GF-D8 (cell line): ENCODE data around the gene SRP19.
"Not testable (repeated sequence)": the region's sequence is repeated elsewhere in the genome, so short reads cannot be mapped to it uniquely, and the experiment has no call there.

Experiments used
- DNase-seq: peaks from one replicate; lab custom pipeline; 2025; lab: John Stamatoyannopoulos, UW

The SRP19 gene

DNA sequence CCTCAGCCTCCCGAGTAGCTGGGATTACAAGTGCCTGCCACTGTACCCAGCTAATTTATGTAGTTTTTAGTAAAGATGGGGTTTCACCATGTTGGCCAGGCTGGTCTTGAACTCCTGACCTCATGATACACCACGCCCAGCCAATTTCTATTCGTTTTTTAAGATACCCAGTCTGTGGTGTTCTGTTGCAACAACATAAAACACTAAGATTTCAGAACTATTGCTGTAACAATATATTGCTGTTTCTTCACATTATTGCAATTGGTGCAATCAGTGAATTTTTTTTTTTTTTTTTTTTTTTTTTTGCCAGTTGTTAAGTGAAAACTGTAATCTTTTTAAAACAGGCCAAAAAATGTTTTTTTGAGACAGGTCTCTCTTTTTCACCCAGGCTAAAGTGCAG is 9.9 kb downstream of the SRP19 start:
- no peak for DNase-seq

DNA sequence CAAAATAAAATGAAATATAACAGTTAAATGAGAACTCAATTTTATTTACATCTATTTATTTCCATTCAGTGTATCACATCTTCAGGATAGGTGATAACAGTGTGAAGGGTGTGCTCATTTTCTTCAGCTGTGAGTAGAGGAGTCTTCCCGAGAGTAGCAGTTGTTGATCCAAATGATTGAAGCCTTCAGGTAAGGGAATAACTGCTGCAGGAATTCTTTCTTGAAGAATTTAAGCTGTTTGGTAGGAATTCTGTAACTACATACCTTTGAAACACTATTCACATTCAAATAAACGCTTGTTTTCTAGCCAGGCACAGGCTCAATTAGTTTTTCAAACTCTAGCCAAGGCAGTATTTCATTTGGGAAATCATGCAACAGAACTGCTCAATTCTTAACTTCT is 15.3 kb downstream of the SRP19 start:
- no peak for DNase-seq

DNA sequence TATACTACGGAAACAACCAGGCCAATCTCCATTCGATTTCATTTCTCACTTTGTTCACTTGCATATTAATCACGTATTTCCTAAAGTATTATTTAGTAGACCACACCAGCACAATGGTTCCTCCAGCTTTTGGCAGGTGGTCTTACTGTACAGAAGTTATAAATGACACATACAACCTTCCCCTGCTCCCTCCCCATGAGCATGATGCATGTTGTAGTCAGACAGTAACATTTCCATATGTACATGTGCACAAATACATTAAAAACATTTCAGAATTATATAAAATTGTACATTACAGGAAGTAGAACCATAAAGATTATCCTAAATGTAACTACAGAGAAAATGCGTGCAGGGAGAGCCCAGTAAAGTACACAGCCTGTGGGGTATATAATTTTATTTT is 17.0 kb downstream of the SRP19 start:
- DNase-seq = no peak

DNA sequence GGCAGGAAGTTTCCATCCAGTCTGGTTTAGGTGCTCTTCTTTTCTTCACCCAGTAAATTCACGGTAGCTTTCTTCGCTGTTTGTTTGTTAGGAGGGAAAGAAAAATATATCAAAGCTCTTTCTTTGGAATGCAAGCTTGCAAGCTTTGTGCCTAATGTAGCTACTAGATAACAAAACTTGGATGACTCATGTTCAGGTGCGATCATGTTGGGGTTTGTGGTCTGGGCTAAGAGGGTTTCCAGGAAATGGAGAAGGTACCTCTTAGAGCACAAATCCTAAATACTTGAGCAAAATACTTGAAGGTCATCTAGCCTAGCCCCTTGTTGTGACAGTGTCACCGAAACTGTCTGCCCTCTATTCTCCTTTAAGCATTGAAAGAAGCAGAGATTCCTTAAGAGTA is 17.7 kb downstream of the SRP19 start:
- DNase-seq = no peak

DNA sequence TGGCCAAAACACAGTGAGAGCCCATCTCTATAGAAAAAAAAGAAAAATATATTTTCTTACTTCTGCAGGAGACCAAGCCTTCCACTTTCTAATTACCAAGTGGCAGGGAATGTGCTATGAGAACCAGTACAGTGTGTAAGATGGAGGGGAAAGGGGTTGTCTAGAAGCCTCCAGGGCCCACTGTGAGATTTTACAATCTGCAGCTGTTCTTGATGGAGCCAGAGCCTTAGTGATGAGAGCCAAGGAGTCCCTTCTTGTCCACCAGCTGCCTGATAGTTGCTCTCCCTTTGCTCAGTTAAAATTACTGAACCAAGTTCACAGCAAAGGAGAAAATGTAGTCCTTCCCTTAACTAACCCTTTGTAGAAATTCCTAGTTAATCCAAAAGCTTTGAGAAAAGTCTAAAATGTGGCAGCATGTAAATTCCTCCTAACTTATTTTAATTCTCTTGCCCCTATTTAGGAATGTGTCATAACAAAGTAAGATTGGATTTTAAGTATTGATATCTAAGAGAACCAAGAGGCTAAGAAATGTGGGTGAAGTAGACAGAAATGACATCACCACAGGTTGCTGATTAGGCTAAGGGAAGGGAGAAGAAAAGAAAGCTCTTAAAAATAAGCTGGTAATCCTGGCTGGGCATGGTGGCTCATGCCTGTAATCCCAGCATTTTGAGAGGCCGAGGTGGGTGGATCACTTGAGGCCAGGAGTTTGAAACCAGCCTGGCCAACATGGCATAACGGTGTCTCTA is 19.3 kb downstream of the SRP19 start:
- DNase-seq = no peak

DNA sequence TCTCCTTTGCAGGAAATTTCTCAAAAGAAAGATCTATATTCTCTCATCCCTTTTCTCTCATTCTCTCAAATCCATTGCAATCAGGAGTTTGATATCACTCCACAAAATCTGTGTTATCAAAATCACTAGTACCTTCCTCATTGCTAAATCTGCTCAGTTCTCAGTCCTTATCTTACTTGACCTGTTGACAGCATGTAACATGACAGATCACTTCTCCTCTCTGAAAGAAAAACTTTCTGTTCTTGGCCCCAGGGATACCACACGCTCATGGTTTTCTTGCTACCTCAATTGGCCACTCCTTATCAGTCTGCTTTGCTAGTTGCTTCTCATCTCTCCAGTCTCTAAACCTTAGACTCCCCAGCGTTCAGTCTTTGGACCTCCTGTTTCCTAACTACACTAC is 22.1 kb downstream of the SRP19 start:
- DNase-seq = no peak

DNA sequence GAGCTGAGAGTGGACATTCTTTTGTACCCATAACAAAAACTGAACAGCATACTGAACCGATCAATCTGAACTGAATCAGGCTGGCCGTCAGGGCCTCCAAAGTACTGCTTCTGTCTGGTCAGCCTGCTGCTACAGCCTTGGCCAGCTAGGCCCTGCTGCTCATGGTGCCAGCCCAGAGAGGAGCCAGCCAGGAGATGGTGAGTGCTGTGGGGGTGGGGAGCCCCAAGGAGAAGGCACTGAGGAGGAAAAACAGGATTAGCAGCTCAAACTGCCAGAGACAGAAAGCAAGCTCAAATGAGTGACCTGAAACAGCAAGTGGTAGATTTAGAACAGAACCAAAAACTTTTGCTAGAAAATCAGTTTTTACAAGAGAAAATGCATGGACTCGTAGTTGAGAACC is 23.9 kb downstream of the SRP19 start:
- no peak for DNase-seq

DNA sequence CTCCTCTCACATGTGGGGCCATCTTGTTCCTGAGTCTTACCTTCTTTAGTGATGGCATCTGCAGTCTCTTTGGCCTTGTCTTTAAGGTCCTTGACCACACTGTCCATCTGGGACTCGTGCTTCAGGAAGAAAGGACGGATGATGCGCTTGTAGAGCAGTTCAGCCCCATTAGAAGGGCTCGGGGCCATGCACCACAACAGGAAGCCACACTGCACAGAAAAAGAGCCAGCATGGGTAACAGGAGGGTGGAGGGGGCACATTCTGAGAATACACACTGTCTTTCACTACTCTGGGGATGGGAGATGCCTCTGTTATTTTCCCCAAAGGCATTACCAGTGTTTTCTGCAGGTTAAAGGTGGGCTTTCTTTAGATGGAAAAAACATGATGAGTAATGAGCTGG is 25.9 kb downstream of the SRP19 start:
- DNase-seq = no peak

DNA sequence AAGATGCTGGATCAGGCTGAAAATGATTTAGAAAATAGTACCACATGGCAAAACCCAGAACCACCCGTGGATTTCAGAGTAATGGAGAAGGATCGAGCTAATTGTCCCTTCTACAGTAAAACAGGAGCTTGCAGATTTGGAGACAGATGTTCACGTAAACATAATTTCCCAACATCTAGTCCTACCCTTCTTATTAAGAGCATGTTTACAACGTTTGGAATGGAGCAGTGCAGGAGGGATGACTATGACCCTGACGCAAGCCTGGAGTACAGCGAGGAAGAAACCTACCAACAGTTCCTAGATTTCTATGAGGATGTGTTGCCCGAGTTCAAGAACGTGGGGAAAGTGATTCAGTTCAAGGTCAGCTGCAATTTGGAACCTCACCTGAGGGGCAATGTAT is 31.0 kb downstream of the SRP19 start:
- not testable (repeated sequence) for DNase-seq

DNA sequence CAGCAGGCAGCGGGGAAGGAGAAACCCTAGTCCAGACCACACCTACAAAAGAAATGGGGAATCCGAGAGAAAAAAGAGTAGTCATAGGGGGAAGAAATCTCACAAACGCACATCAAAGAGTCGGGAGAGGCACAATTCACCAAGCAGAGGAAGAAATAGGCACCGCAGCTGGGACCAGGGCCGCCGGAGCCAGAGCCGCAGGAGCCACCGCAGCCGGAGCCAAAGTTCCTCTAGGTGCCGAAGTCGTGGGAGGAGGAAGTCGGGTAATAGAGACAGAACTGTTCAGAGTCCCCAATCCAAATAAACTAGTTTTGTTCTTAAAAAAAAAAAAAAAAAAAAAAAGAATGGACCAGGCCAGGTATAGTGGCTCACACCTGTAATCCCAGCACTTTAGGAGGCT is 31.7 kb downstream of the SRP19 start:
- no peak for DNase-seq

DNA sequence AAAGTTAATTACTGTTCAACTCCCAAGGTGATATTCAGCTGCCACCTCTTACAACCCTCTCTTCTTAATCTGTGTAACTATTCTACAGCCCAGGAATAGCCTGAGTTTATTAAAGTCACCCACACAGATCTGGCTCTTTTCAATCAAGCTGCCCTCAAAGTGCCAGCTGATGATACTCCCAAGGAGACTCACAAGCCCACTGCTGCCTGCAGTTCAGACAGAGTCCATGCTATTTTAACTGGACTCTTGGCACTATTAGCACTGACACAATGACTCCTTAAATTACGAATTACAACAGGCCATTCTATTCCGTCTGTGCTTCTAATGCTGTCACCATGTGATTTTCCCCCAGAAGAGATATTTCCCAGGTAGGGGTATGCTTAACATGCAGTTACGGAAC is 34.6 kb downstream of the SRP19 start:
- DNase-seq = no peak

DNA sequence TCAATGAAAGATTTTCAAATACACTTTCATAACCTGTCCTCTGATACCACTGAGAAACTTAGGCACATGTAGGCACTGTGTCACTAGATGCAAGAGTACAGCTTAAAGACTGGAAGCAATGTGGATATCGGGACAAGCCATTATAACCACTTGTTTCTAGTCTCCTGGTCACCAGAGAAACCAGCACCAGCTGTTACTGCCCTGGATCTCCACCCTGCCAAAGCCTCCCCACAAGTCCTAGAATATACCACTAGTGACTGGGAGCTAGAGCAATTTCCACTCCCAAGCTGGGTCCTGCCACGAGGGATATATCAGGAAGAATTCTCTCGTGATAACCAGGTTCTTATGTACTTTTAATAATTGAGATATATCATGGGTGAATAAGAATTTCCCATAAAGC is 41.5 kb downstream of the SRP19 start:
- no peak for DNase-seq

DNA sequence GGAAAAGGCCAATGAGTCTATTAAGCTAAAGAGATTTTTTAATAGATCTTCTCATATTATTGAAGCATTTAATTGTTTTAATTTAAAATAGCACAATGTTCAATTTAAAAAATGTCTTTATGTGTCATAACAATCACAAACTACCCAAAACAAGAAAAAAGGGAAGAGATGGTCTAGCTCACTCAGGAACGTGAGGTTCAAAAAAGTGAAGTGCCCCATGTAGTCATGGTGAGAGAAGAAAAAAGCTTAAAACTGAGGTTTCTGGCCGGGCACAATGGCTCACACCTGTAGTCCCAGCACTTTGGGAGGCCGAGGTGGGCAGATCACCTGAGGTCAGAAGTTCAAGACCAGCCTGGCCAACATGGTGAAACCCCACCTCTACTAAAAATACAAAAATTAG is 43.9 kb downstream of the SRP19 start:
- not testable (repeated sequence) for DNase-seq

DNA sequence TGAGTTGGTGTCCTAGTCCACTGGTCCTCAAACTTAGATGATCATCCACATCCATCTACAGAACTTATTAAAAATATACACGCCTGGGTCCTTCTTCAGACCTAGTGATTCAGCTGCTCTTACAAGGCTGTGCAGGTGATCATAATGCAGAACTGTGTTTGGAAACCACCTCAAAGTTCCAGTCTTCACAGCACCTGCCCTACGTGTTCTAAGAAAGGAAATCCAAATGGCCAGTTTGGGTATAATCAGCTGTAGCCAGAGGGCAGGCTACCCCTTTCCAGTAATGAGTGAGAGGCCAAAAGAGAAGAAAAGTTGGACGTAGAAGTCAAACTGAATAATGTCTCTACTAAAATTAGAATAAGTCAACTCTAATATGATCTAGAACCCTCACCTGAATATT is 45.5 kb downstream of the SRP19 start:
- no peak for DNase-seq

DNA sequence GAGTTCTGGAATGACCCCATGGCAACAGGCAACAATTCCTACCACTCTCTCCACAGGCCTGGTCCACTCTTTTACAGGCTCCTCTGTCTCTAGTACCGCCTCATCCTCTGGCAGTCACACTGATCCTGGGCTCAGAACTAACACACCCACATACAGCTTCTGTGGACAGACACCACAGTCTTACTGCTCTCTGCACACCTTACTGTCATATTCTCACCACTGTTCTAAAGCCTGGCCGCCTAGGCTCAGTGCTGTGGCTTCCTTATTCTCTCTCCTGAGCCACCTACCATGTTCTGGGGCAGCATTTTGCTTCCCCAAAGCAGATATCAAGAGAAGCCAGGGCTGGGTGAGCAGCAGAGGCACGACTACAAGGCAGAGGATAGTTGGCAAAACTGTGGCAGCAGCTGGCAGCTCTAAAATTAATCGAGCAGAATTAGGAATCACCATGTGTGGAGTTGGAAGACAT is 46.1 kb downstream of the SRP19 start:
- DNase-seq = no peak

DNA sequence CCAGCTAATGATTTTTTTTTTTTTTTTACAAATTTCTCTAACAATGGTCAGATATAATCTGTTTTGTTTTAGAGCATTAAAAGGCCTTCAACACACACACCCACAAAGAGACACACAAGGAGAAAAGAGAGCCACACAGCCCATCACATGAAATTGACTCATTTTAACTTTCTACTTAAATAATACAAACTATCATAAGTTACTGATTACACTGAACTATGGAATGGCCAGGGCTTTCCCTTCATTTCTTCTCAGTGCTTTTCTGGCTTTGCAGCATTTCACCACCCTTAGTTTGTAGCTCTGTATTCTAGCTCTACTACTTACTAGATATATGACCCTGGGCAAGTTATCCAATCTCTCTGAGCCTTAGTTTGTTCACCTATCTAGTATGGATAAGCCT is 47.8 kb downstream of the SRP19 start:
- no peak for DNase-seq

DNA sequence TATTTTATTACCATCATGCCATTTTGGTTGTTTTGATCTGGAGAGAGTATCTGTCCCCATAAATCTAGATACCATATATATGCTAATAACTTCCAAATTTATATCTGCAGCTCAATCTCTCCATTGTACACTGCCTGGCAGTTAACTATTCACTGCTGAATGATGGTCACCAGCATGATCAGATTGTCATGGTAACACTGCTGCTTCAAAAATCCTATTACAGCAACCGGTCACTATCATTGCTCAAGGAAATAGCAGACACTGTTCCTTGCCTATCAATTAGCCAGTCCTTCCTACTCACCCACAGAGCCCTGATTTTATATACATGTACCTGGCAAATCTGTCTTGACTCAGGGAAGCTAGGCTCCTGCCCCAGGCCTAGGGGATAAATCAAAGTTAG is 49.4 kb downstream of the SRP19 start:
- no peak for DNase-seq

DNA sequence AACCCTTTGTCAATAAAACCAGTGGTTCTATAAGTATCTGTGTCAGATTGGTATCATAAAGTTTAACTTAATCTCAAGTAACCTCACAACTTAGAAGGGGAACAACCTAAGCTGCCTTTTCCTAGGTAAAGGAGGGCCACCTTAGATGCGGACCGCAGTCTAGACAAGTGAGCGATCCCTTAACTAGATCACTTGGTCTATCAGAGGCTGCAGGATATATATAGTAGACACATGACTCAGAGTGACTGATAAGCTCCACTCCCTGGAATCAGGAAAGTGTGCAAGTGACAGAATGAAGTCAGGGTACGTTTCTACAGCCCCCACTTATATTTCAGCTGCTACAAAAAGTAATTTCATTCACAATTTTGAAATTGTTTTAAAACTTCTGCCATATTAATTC is 53.5 kb downstream of the SRP19 start:
- DNase-seq = no peak

DNA sequence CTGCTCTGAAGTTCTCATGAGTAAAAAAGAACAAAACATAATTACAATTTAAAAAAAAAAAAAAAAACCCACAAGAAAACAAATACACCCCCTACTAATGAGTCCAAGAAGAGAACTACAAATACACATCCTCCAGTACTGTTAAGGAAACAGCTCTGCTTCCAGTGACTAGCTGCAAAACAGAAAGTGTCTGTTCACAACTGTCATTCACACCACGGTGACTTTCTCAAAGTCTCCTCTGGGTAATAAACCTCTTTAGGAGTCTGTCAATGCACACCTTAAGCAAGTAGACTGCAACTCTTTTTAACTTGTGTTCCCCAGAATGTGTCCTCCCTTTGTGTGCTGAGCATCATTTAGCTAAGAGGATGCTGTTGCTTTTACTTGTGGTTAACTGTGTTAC is 54.7 kb downstream of the SRP19 start:
- no peak for DNase-seq

DNA sequence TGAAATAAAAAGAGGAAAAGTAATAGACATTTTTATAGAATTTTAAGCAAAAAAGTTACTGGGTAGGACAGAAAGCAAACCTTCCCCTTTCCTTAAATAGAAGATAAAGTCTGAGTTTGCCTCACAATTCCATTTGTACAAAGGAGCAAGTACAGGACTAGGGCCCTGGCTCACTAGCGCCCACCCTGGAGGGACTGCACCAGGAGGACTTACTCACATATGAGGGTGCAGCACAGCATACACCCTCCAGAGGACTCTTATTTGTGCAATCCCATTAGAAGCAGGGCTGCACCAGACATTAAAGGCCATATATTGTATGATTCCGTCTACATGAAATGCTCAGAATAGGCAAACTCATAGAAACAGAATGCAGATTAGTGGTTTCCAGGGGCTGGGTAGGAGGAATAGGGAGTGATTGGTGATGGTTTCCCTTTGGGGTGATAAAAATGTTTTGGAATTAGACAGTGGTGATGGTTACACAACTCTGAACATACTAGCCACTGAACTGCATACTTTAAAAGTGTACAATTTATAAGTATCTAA is 56.4 kb downstream of the SRP19 start:
- no peak for DNase-seq

DNA sequence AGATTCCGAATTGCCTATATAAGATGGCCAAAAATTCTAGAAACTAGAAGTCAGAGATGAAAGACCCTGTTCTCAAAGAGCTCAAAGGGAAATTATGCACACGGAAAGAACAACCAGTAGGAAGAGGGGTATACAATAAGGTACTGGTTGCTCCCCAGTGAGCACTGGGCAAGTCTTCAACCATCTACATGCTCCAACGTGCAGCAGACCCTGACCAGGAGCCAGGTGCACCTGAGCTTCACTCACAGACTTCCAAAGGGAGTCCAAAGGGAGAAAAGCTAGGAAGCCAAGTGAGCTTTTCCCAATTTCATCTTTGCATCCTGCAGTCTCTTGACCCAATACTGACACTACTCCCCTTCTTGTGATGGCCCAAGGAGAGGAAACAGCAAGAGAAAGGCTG is 57.0 kb downstream of the SRP19 start:
- DNase-seq = no peak

DNA sequence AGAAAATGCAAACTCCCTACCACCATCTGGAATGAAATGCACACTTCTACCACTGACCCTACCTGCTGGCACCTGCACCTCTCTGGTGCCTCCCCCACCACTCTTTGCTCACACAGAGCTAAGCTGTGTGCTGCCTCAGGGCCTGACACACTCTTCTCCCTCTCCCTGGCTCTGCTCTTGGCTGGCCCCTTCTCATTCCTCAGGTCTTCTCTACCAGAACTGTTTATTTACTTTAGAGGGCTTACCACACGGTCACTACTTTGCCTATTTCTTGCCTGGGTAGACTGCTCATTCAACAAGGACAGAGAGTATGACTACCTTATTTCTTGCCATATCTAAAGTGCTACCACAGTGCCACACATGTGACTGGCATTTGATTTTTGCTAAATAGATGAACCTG is 57.6 kb downstream of the SRP19 start:
- DNase-seq = no peak
